Peyer's patch (tissue), 4 donors: ENCODE measurements around the gene TXNDC17. TPM values are rescaled to one million over a fixed set of nuclear protein-coding genes. Genes with fewer than 3 reads are reported as not detected.

Experiments used
- DNase-seq, 3 donors: peaks; one replicate each; pipeline ENCODE4 v3.0.0-alpha.2; 2017 to 2019
- H3K27ac ChIP-seq, 4 donors: fragments of 200-600 bp; sonication (generic); one replicate each; pipeline ENCODE4 v1.5.1; 2016 to 2019
- H3K27me3 ChIP-seq, 2 donors: fragments of 200-600 bp; sonication (generic); one replicate each; pipeline ENCODE4 v1.5.1; 2019
- H3K36me3 ChIP-seq, 3 donors: fragments of 200-600 bp; sonication (generic); one replicate each; pipeline ENCODE4 v1.5.1; 2016 to 2019
- H3K4me1 ChIP-seq, 4 donors: fragments of 200-600 bp; sonication (generic); one replicate each; pipeline ENCODE4 v1.5.1; 2016 to 2019
- H3K4me3 ChIP-seq, 4 donors: fragments of 200-600 bp; sonication (generic); 1 replicate in 3 of 4; 2 replicates in 1 of 4; pipeline ENCODE4 v1.5.1; 2016 to 2019; ENCODE audit warnings: mild to moderate bottlenecking in 1 of 4
- H3K9me3 ChIP-seq, 4 donors: fragments of 200-600 bp; sonication (generic); one replicate each; pipeline ENCODE4 v1.5.1; 2016 to 2019; ENCODE audit warnings: mild to moderate bottlenecking in 1 of 4
- CTCF ChIP-seq, 6 experiments: fragments of 450-650 bp in 4 of 6; fragments of 200-600 bp in 2 of 6; sonication (generic) in 1 of 6; IDR thresholded peaks; one replicate each; pipeline ENCODE4 v1.5.1; 2017 to 2019; ENCODE audit warnings: antibody characterized with exemption in 6 of 6, mild to moderate bottlenecking in 3 of 6, moderate library complexity in 1 of 6
- POLR2A ChIP-seq, 2 donors: fragments of 450-650 bp; IDR thresholded peaks; one replicate each; pipeline ENCODE4 v1.5.1; 2017; ENCODE audit warnings: antibody characterized with exemption in 2 of 2, mild to moderate bottlenecking in 2 of 2, moderate library complexity in 2 of 2
- total RNA-seq, 4 donors: library from RNA; depleted of rRNA; stranded (reverse); fragments of >200 nt; gene quantifications; one replicate each; pipeline ENCODE4 v1.1.0, GENCODE V29; 2016

The TXNDC17 gene
- total RNA-seq, 4 donors from 2014 or later = 73.9 to 192 (median 149) TPM

- Histone ChIP-seq H3K4me1 (peaks cover 2 to 20% (median 10%) of the 10 kb centered on the region in 4 donors), H3K27ac (no peak overlapping the region)
- TF ChIP-seq CTCF (IDR thresholded peaks at IDR 0.05) (no peak), POLR2A (IDR thresholded peaks at IDR 0.05) (no peak)
These were observed 4.0 kb upstream of the TXNDC17 start for GRCh38 chr17:6636616-6637457.

GRCh38 chr17:6637458-6637840 is 3.4 kb upstream of the TXNDC17 start:
- DNase-seq = no peak
- no peaks in the 10 kb centered on the region for H3K9me3 ChIP-seq
- H3K27me3 ChIP-seq = no peaks in the 10 kb centered on the region
- no peak overlapping the region for H3K27ac ChIP-seq
- H3K36me3 ChIP-seq = peaks cover 0 to 21% (median 0%) of the 10 kb centered on the region in 3 donors
- no peak for TF ChIP-seq CTCF (IDR thresholded peaks at IDR 0.05)
- no peak for TF ChIP-seq POLR2A (IDR thresholded peaks at IDR 0.05)
- H3K4me1 ChIP-seq = peaks cover 5 to 26% (median 11%) of the 10 kb centered on the region in 4 donors
- no peak overlapping the region for H3K4me3 ChIP-seq

More at GRCh38 chr17:6636616-6637457, 4.0 kb upstream of the TXNDC17 start:
- Histone ChIP-seq H3K27me3 (no peaks in the 10 kb centered on the region), H3K9me3 (no peaks in the 10 kb centered on the region), H3K4me3 (no peak overlapping the region), H3K36me3 (peaks cover 0 to 26% (median 0%) of the 10 kb centered on the region in 3 donors)
- no peak for DNase-seq

GRCh38 chr17:6638046-6638908 is 2.6 kb upstream of the TXNDC17 start:
- no peak for DNase-seq
- TF ChIP-seq POLR2A (IDR thresholded peaks at IDR 0.05) = no peak
- TF ChIP-seq CTCF (IDR thresholded peaks at IDR 0.05) = no peak
- Histone ChIP-seq H3K36me3 (peaks cover 0 to 21% (median 0%) of the 10 kb centered on the region in 3 donors), H3K4me3 (no peak overlapping the region), H3K27ac (no peak overlapping the region), H3K9me3 (no peaks in the 10 kb centered on the region), H3K4me1 (peaks cover 5 to 27% (median 11%) of the 10 kb centered on the region in 4 donors), H3K27me3 (no peaks in the 10 kb centered on the region)

GRCh38 chr17:6639014-6639585 is 1.8 kb upstream of the TXNDC17 start:
- Histone ChIP-seq H3K4me1 (peaks cover 5 to 27% (median 11%) of the 10 kb centered on the region in 4 donors), H3K27ac (no peak overlapping the region), H3K36me3 (peaks cover 0 to 19% (median 0%) of the 10 kb centered on the region in 3 donors), H3K4me3 (peak overlapping the region; percentile 56 to 87 (median 76)), H3K9me3 (no peaks in the 10 kb centered on the region), H3K27me3 (no peaks in the 10 kb centered on the region)
- no peak for DNase-seq
- no peak for TF ChIP-seq CTCF (IDR thresholded peaks at IDR 0.05)
- no peak for TF ChIP-seq POLR2A (IDR thresholded peaks at IDR 0.05)
